ENCODE data around the gene OSBP2. TPM values are rescaled to one million over a fixed set of nuclear protein-coding genes. Genes with fewer than 3 reads are reported as not detected.
A peak's percentile ranks its signal among the peaks of the same experiment; 100 is the strongest.

The OSBP2 gene
- total and polyA plus RNA-seq, 5 donors = 4.1 to 12.3 (median 7.8) TPM

DNA sequence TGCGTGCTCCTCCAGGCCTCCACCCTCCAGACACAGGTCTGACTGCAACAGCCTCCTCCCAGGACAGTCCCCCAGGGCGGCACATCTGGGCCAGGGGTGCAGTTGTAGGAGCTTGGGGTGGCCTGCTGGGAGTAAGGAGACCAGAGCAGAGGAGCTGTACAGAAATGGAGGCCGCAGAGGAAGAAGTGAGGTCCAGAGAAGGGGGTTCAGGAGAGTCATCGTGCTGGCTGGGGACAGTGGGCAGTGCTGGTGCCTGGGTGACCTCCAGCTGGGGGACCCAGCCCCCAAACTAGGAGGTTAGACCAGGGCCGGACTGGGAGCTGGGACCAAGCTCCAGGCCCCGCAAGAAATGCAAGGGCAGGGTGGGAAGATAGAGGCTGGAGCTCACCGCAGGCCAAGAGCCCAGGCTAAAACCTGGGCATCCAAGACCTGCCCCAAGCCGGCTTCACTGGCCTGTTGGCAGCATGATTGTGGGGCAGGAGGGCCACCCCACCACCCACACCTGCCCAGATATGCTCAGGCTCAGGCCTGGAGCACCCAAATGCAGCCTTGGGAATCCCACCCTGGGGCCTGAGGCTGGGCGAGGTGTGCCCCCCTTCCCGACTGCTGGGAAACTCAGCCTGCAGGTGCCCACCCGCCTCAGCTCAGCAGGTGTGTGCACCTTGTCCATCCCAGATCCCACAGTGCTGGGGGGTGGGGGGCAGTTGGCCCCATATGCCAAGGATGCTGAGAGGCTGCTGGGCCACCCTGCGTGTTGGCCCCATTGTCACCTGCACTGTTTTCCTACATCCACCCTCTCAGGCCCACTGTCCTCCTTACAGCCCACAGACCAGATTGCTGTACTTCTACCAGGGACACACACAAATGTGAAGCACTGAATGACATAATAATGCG is 177.0 kb downstream of the OSBP2 start:
- intact Hi-C loops (cut with DNase I) = no loop called here

DNA sequence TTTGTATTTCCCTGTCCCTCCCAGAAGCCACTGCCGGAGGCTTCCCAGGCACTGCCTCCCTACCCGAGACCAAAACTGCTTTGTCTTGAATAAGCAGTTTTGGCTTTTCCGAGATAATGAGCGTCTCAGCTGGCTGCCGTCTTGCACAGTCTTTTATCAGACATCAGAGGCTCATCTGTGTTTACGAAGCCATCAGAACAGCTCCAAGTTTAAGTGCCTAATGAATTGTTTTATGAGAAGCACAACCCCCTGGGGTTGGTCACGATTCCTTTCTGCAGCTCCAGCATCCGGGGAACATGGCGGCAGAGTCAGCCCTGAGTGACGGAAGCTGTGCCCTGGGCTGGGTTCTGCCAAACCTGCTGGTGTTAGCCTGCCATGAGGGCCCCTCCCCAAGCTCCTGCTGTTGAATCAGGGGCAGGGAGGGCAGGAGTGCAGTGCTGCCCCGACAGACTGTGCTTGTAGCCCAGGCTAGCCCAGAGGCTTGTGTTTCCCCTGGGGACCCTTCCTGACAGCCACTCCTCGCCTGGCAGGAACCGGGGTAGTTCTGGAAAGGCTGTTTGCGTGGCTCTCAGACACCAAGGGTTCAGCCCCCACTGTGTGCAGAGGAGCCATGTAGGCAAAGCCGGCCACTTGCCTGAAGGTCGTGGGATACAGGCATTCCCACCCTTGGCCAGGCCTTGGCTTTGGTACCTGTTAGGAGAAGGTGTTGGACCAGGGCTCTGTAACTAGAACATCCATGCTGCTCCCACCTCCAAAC is 177.8 kb downstream of the OSBP2 start:
- no peak overlapping the region for H3K27ac ChIP-seq (ENCODE audit: low read length)
- H3K4me3 ChIP-seq (ENCODE audit: low read length) = no peak overlapping the region
- ATAC-seq (no peak), DNase-seq (peak in 1 of 3 donors; percentile 29)
- WGBS = 62% methylated on average over 16 of the region's 16 CpGs
- H3K9me3 ChIP-seq (ENCODE audit: control insufficient read depth, low read length) = no peaks in the 10 kb centered on the region
- intact Hi-C loops (cut with DNase I) = no loop called here
- H3K4me1 ChIP-seq (ENCODE audit: control insufficient read depth, insufficient read depth, low read length) = peaks cover 10% of the 10 kb centered on the region
- no peaks in the 10 kb centered on the region for H3K27me3 ChIP-seq (ENCODE audit: control insufficient read depth, insufficient read depth)

More for the DNA sequence above, 177.0 kb downstream of the OSBP2 start:
- Histone ChIP-seq H3K4me1 (ENCODE audit: control insufficient read depth, insufficient read depth, low read length) (peaks cover 7% of the 10 kb centered on the region), H3K4me3 (ENCODE audit: low read length) (no peak overlapping the region), H3K9me3 (ENCODE audit: control insufficient read depth, low read length) (no peaks in the 10 kb centered on the region), H3K27ac (ENCODE audit: low read length) (no peak overlapping the region), H3K27me3 (ENCODE audit: control insufficient read depth, insufficient read depth) (no peaks in the 10 kb centered on the region)
- WGBS = 88% methylated on average over 13 of the region's 13 CpGs
- ATAC-seq = no peak
- peak in 2 of 3 donors; percentile 16 to 46 for DNase-seq

DNA sequence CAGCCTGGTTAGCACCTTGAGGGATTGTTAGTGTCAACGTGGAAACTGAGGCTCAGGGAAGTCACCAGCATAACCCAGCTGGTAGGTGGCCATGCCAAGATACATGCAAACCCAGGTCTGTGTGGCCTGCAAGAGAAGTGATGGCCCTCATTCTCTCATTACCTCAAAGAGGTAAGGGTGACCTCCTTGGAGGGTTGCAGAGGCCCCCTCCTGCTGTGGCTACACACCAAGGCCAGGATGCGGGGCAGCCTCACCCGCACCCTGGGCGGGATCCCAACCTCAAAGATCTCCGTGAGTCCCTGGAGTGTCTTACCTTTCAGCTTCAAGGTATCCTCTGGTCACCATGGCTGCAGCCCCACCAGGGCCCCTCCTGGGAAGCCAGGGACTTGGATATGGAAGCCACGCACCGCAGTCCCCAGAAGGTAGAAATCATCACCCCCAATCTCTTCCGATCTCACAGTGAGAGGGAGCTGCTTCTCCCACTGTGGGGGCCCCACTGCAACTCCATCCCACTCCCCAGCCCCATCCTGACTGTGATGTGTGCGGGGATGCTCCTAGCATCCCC is 178.5 kb downstream of the OSBP2 start:
- DNase-seq = peak in 1 of 3 donors; percentile 15
- Histone ChIP-seq H3K27me3 (ENCODE audit: control insufficient read depth, insufficient read depth) (no peaks in the 10 kb centered on the region), H3K4me1 (ENCODE audit: control insufficient read depth, insufficient read depth, low read length) (peaks cover 14% of the 10 kb centered on the region), H3K4me3 (ENCODE audit: low read length) (no peak overlapping the region), H3K27ac (ENCODE audit: low read length) (no peak overlapping the region), H3K9me3 (ENCODE audit: control insufficient read depth, low read length) (no peaks in the 10 kb centered on the region)
- intact Hi-C loops (cut with DNase I) = no loop called here
- no peak for ATAC-seq
- WGBS = 96% methylated on average over 9 of the region's 9 CpGs

DNA sequence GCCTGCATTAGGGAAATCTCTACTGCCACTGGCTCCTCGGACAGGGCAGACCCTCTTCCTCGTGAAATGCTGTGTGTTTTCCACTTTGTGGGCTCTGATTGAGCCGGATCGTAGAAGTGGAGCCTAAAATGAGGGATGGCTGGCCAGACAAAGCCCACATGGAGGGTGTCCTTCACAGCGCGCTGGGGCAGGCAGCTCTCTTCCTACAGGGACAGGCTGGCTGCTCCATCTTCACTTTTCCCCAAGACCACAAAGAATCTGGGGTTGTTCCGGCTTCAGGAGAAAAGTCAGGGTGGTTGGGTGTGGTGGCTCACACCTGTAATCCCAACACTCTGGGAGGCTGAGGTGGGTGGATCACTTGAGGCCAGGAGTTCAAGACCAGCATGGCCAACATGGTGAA is 179.0 kb downstream of the OSBP2 start:
- H3K4me3 ChIP-seq (ENCODE audit: low read length) = no peak overlapping the region
- no peak overlapping the region for H3K27ac ChIP-seq (ENCODE audit: low read length)
- H3K4me1 ChIP-seq (ENCODE audit: control insufficient read depth, insufficient read depth, low read length) = peaks cover 19% of the 10 kb centered on the region
- peak in 1 of 3 donors; percentile 22 for DNase-seq
- H3K27me3 ChIP-seq (ENCODE audit: control insufficient read depth, insufficient read depth) = no peaks in the 10 kb centered on the region
- WGBS = 94% methylated on average over 7 of the region's 7 CpGs
- ATAC-seq = no peak
- intact Hi-C loops (cut with DNase I) = no loop called here
- no peaks in the 10 kb centered on the region for H3K9me3 ChIP-seq (ENCODE audit: control insufficient read depth, low read length)

DNA sequence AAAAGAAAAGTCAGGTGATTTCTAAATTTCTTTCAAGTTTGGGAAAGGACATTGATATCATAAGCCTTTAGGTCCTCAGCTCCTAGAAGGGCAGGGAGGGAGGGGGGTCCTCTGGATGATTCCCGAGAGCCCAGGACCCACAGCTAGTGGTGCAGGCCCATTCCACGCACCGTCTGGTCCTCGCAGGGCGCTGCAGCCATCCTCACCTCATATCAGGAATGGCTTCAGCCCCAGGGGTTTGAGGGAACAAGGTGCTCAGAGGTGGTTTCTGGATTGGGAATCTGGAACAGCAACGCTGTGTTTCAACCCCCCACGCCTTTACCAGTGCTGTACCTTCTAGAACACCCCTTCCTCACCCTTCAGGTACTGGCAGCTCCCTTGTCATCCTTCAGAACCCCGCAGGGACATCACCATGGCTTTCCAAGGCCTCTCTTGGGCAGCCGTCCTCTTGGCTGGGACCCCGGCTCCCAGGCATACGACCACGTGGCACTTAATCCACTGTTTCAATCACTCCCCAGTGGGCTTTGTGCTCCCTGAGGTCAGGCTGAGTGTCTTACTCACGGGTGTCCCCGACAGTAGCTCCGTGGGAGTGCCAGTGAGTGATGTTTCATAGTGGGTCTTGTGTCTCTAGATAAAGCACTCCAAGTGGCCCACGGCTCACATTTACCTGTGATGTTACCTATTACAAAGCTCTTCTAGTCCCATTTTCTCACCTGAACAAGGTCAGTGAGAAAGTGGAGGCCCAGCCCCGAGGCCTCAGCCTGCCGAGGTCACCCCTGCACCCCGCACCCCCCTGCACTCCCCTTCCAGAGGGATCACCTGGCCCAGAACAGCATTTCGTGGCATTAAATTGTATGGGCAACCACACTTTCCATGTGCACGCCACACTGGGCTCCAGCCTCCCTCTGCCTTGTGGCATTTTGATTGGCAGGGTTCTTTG is 180.0 kb downstream of the OSBP2 start:
- Histone ChIP-seq H3K4me1 (ENCODE audit: control insufficient read depth, insufficient read depth, low read length) (peaks cover 19% of the 10 kb centered on the region), H3K4me3 (ENCODE audit: low read length) (no peak overlapping the region), H3K9me3 (ENCODE audit: control insufficient read depth, low read length) (no peaks in the 10 kb centered on the region), H3K27me3 (ENCODE audit: control insufficient read depth, insufficient read depth) (no peaks in the 10 kb centered on the region), H3K27ac (ENCODE audit: low read length) (no peak overlapping the region)
- ATAC-seq (no peak), DNase-seq (peak in 2 of 3 donors; percentile 25 to 29)
- intact Hi-C loops (cut with DNase I) = no loop called here
- 90% methylated on average over 21 of the region's 21 CpGs for WGBS

DNA sequence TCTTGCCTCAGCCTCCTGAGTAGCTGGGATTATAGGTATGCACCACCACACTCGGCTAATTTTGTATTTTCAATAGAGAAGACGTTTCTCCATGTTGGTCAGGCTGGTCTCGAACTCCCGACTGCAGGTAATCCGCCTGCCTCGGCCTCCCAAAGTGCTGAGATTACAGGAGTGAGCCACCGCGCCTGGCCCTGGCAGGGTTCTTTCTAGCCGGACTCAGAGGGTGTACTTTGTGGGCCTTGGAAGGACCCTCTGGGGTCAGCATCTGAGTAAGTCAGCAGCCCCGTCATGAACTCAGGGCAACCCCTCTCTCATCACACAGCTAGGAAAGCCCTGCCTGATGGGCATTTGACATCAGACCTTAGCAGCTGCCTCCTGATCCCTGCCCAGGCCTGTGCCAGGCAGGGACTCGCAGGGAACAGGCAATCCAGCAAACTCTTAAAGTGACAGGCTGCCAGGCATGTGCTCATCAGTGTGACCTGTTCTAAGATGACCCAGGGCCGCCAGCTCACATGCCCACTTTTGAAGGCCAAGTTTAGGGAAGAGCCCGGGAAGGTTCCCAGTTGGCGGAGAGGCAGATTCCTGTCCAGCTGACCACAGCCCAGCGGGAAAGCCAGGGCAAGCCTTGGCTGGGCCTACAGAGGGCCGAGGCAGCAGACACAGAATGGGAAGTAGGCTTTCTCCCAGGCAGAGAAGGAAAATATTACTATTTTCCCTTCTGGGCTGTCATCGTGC is 181.0 kb downstream of the OSBP2 start:
- H3K4me3 ChIP-seq (ENCODE audit: low read length) = no peak overlapping the region
- H3K27ac ChIP-seq (ENCODE audit: low read length) = peak overlapping the region; percentile 55
- intact Hi-C loops (cut with DNase I) = no loop called here
- H3K4me1 ChIP-seq (ENCODE audit: control insufficient read depth, insufficient read depth, low read length) = peaks cover 19% of the 10 kb centered on the region
- peak; percentile 66 to 78 for ATAC-seq
- H3K9me3 ChIP-seq (ENCODE audit: control insufficient read depth, low read length) = no peaks in the 10 kb centered on the region
- no peaks in the 10 kb centered on the region for H3K27me3 ChIP-seq (ENCODE audit: control insufficient read depth, insufficient read depth)
- DNase-seq = peak; percentile 44 to 80 (median 77)
- WGBS = 77% methylated on average over 17 of the region's 17 CpGs

DNA sequence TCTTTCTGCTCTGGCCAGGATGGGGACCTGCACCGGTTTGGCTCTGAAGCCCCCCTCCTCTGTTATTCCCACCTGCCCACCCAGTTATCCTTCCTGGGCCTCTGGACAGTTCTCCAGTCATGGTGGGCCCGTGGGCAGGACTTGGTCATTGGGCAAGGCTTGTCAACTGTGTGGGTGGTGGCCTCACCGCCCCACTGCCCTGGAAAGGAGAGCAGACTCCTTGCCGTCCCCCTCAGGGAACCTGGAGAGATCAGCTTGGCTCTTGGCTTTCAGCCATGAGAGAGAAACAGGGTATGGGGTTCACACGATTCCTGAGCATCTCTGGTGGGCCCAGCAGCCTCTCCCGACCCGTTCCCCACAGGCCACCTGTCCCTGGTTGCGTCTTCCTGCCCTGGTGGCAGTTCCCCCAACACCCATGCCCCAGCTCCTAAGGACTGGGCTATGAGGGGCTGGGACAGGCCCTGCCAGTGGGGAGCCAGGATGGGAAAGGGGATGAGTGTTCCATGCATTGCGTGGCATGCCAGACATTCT is 181.6 kb downstream of the OSBP2 start:
- WGBS = 91% methylated on average over 9 of the region's 9 CpGs
- H3K27me3 ChIP-seq (ENCODE audit: control insufficient read depth, insufficient read depth) = no peaks in the 10 kb centered on the region
- H3K27ac ChIP-seq (ENCODE audit: low read length) = peak overlapping the region; percentile 55
- intact Hi-C loops (cut with DNase I) = no loop called here
- DNase-seq (peak in 2 of 3 donors; percentile 22 to 47), ATAC-seq (no peak)
- H3K4me3 ChIP-seq (ENCODE audit: low read length) = no peak overlapping the region
- no peaks in the 10 kb centered on the region for H3K9me3 ChIP-seq (ENCODE audit: control insufficient read depth, low read length)
- peaks cover 19% of the 10 kb centered on the region for H3K4me1 ChIP-seq (ENCODE audit: control insufficient read depth, insufficient read depth, low read length)

DNA sequence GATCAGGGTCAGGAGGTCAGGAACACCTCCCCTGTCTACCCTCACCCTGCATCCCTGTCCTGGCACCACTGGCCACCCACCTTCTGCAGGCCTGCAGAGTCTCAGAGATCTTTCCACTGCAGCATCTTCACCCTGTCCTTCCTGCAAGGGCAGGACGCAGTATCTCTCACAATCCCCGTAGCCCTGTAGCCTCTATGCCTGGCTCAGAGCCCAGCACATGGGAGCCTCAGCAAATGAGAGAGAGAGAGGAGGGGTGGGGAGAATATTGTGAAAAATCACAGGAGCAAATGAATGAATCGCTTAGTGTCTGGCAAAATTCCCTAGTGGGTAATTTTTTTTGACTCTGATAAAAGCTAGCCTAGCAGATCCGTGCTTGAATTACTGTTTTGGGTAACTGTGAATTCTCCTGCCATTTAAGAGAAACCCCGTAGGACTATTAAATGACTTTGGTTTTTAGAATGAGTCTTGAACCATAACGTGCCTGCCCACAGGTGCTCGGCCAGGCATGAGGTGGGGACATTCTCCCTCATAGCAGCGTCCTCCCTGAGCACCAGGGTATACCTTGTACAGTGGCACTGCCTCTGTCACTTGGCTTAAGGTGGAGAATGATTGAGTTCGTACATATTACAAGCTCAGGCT is 182.4 kb downstream of the OSBP2 start:
- WGBS = 33% methylated on average over 9 of the region's 9 CpGs
- ATAC-seq (peak; percentile 52 to 67), DNase-seq (peak; percentile 64 to 88 (median 86))
- Histone ChIP-seq H3K27me3 (ENCODE audit: control insufficient read depth, insufficient read depth) (no peaks in the 10 kb centered on the region), H3K4me3 (ENCODE audit: low read length) (no peak overlapping the region), H3K4me1 (ENCODE audit: control insufficient read depth, insufficient read depth, low read length) (peaks cover 19% of the 10 kb centered on the region), H3K27ac (ENCODE audit: low read length) (peak overlapping the region; percentile 55), H3K9me3 (ENCODE audit: control insufficient read depth, low read length) (no peaks in the 10 kb centered on the region)
- intact Hi-C loops (cut with DNase I) = no loop called here

DNA sequence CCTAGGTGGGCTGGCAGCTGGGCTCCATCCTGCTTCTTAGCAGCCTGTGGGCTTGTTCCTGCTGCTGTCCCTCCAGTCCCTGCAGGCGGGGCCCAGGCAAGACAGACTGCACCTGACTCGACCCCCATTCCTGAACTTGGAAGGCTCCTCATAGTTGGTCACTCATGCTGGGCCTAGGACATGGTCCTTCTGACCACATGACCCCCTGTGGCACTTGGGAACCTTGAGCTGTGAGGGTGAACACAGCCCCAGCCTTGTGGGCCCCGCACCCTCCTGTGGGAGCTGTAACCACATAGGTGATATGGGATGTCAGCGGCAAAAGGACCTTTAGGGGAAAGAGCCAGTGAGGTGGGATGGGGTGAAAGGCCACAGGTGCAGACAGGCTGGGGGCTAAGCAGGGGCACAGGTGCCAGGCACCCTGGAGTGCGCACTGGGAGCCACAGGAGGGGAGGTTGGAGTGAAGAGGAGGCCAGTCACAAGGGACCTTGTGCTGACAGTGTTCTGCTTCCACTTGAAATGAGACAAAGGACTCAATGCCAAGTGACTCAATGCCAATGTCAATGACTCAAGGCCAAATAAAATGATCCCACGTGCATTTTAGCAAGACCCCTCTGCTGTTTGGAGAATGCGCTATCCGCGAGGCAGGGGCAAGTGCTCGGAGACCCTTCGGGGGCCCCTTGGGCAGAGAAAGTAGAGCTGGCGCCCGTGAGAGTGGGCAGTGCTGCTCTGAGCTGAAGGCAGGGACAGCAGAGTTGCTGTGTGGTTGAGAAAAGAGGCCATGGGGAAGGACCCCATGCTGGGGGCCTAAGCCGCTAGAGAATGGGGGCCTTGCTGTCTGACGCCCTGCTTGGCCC is 183.2 kb downstream of the OSBP2 start:
- H3K9me3 ChIP-seq (ENCODE audit: control insufficient read depth, low read length) = no peaks in the 10 kb centered on the region
- ATAC-seq = peak; percentile 19 to 20
- peak overlapping the region; percentile 91 for H3K27ac ChIP-seq (ENCODE audit: low read length)
- H3K4me3 ChIP-seq (ENCODE audit: low read length) = no peak overlapping the region
- intact Hi-C loops (cut with DNase I) = no loop called here
- 72% methylated on average over 15 of the region's 15 CpGs for WGBS
- H3K27me3 ChIP-seq (ENCODE audit: control insufficient read depth, insufficient read depth) = no peaks in the 10 kb centered on the region
- DNase-seq = peak in 2 of 3 donors; percentile 22 to 49
- H3K4me1 ChIP-seq (ENCODE audit: control insufficient read depth, insufficient read depth, low read length) = peaks cover 19% of the 10 kb centered on the region

Data from right cardiac atrium (tissue), 5 donors.